GM10248 (cell line): Measurements from ENCODE around the gene CCDC71.

ENCODE experiments used
- CTCF ChIA-PET: fragments of 300-600 bp; sonication (Branson Sonifier 250); formaldehyde crosslinking; extraction: SDS; loops from one replicate; lab custom pipeline; 2021; ENCODE audit warnings: antibody characterized with exemption; lab: Yijun Ruan, JAX
- POLR2A ChIA-PET: fragments of 350-650 bp; sonication (Branson Sonifier 250); formaldehyde crosslinking; extraction: SDS; loops from one replicate; lab custom pipeline; 2020; ENCODE audit warnings: antibody characterized with exemption; lab: Yijun Ruan, JAX
- DNase-seq: peaks from one replicate; pipeline ENCODE4 v3.0.0; 2012; ENCODE audit errors: extremely low spot score
- CTCF ChIP-seq: IDR thresholded peaks from 2 replicates; pipeline ENCODE4 v1.5.1; 2012; ENCODE audit warnings: mild to moderate bottlenecking, low read depth; ENCODE audit errors: extremely low read depth, missing control alignments, control extremely low read depth

The CCDC71 gene

GRCh38 chr3:49131040-49131439, 35.1 kb downstream of the CCDC71 start:
- DNase-seq, result no peak
- no peak for TF ChIP-seq CTCF
- ChIA-PET POLR2A (no interaction called here), CTCF (interaction anchor here (1.8 to 2.5 kb wide), 2 partner anchors 37 to 40 kb away, joined by 4 to 8 read pairs; partner anchors contain the start of genes KLHDC8B and QRICH1)

GRCh38 chr3:49124991-49125670, 41.0 kb downstream of the CCDC71 start:
- no peak for DNase-seq
- ChIA-PET CTCF (interaction anchor here (0.8 to 1.8 kb wide), 6 partner anchors 30 to 324 kb away, joined by 3 to 6 read pairs (median 3); partner anchors contain the start of genes CCDC71 and NDUFAF3), POLR2A (no interaction called here)
- TF ChIP-seq CTCF, result peak; percentile 52

GRCh38 chr3:49124203-49124602, 41.9 kb downstream of the CCDC71 start:
- DNase-seq, result no peak
- ChIA-PET CTCF (interaction anchor here (1.1 to 1.8 kb wide), 2 partner anchors 41 to 138 kb away, joined by 3 to 6 read pairs; partner anchors contain the start of gene CCDC71), POLR2A (interaction anchor here (0.5 kb wide), 2 partner anchors 41 to 267 kb away, joined by 3 to 4 read pairs; no protein-coding TSS in a partner anchor)

GRCh38 chr3:49123687-49124086, 42.4 kb downstream of the CCDC71 start:
- ChIA-PET POLR2A (no interaction called here), CTCF (no interaction called here)
- no peak for TF ChIP-seq CTCF
- DNase-seq, result no peak

More at GRCh38 chr3:49124203-49124602, 41.9 kb downstream of the CCDC71 start:
- no peak for TF ChIP-seq CTCF

GRCh38 chr3:49122886-49123545, 43.1 kb downstream of the CCDC71 start:
- ChIA-PET CTCF (interaction anchor here (0.7 kb wide), 1 partner anchor 17 kb away, joined by 3 read pairs; no protein-coding TSS in a partner anchor), POLR2A (no interaction called here)
- no peak for DNase-seq
- TF ChIP-seq CTCF, result no peak

- no peak for DNase-seq
- POLR2A ChIA-PET, result no interaction called here
- TF ChIP-seq CTCF, result no peak
- CTCF ChIA-PET, result interaction anchor here (0.7 to 1.4 kb wide), 2 partner anchors 17 to 49 kb away, joined by 3 to 5 read pairs; partner anchors contain the start of gene KLHDC8B
These were observed 43.7 kb downstream of the CCDC71 start for GRCh38 chr3:49122451-49122850.
